ENCODE data around the gene PPP1R13L. TPM values are rescaled to one million over a fixed set of nuclear protein-coding genes. Genes with fewer than 3 reads are reported as not detected.

The PPP1R13L gene
- total RNA-seq, 1 experiment from 2014 or later: 27.5 TPM

GRCh38 chr19:45448887-45449299 is 44.0 kb upstream of the PPP1R13L start:
- Mint-ChIP-seq H3K4me1 (peaks cover 24% of the 10 kb centered on the region), H3K27ac (no peak overlapping the region), H3K4me3 (peak overlapping the region; percentile 32; the same call in 1 of the 2 replicates), H3K9me3 (no peaks in the 10 kb centered on the region), H3K36me3 (no peaks in the 10 kb centered on the region), H3K27me3 (ENCODE audit: low read depth) (peaks cover 77% of the 10 kb centered on the region)
- no peak for TF ChIP-seq ZNF423 (CRISPR knock-in tag; IDR thresholded peaks at IDR 0.05)
- no peak for TF ChIP-seq ZNF671 (CRISPR knock-in tag; IDR thresholded peaks at IDR 0.05)
- no peak for TF ChIP-seq E2F4 (CRISPR knock-in tag; IDR thresholded peaks at IDR 0.05; ENCODE audit: borderline replicate concordance, low read depth)
- TF ChIP-seq SMAD3 (CRISPR knock-in tag; IDR thresholded peaks at IDR 0.05; ENCODE audit: borderline replicate concordance): no peak
- no peak for TF ChIP-seq E2F5 (CRISPR knock-in tag; IDR thresholded peaks at IDR 0.05)
- TF ChIP-seq ZBTB21 (CRISPR knock-in tag; IDR thresholded peaks at IDR 0.05; ENCODE audit: borderline replicate concordance): no peak
- no peak for TF ChIP-seq ATF3 (CRISPR knock-in tag; conservative IDR thresholded peaks at IDR 0.05)
- TF ChIP-seq AFF4 (CRISPR knock-in tag; IDR thresholded peaks at IDR 0.05; ENCODE audit: borderline replicate concordance): no peak
- TF ChIP-seq EMX1 (CRISPR knock-in tag; IDR thresholded peaks at IDR 0.05): no peak
- no peak for TF ChIP-seq TEAD4 (CRISPR knock-in tag; IDR thresholded peaks at IDR 0.05)
- TF ChIP-seq ZNF532 (CRISPR knock-in tag; IDR thresholded peaks at IDR 0.05; ENCODE audit: borderline replicate concordance): no peak
- no peak for TF ChIP-seq ZNF425 (CRISPR knock-in tag; conservative IDR thresholded peaks at IDR 0.05)
- no peak for TF ChIP-seq ZMAT4 (CRISPR knock-in tag; IDR thresholded peaks at IDR 0.05)
- POLR2A ChIA-PET: no interaction called here
- CTCF ChIA-PET: interaction anchor here (2.7 to 4.8 kb wide), 2 partner anchors 29 to 37 kb away, joined by 14 to 22 read pairs; no protein-coding TSS in a partner anchor
- ATAC-seq (no peak), DNase-seq (ENCODE audit: low spot score) (no peak)

Measured in WTC11 (cell line).